GM12875 (cell line): ENCODE measurements around the gene SORT1.

Experiments
- H3K4me3 ChIP-seq: one replicate; pipeline ENCODE4 v1.5.1; 2011; ENCODE audit warnings: low read depth, low read length, control low read depth
- CTCF ChIP-seq: IDR thresholded peaks from 2 replicates; pipeline ENCODE4 v1.5.1; 2011; ENCODE audit warnings: low read depth, mild to moderate bottlenecking, control low read depth, inconsistent platforms, low read length, moderate library complexity, borderline replicate concordance; ENCODE audit not compliant: insufficient read depth

The SORT1 gene

GRCh38 chr1:109272831-109273547, 124.7 kb downstream of the SORT1 start:
- TF ChIP-seq CTCF: no peak
- H3K4me3 ChIP-seq: no peak overlapping the region

GRCh38 chr1:109272021-109272799, 125.5 kb downstream of the SORT1 start:
- H3K4me3 ChIP-seq: no peak overlapping the region
- no peak for TF ChIP-seq CTCF

- no peak overlapping the region for H3K4me3 ChIP-seq
- no peak for TF ChIP-seq CTCF
These were observed 126.3 kb downstream of the SORT1 start for GRCh38 chr1:109271458-109271857.

GRCh38 chr1:109270623-109271317, 126.9 kb downstream of the SORT1 start:
- TF ChIP-seq CTCF: no peak

GRCh38 chr1:109269981-109270622, 127.6 kb downstream of the SORT1 start:
- H3K4me3 ChIP-seq: no peak overlapping the region
- TF ChIP-seq CTCF: no peak

More at GRCh38 chr1:109270623-109271317, 126.9 kb downstream of the SORT1 start:
- H3K4me3 ChIP-seq: no peak overlapping the region

GRCh38 chr1:109269212-109269980, 128.3 kb downstream of the SORT1 start:
- no peak for TF ChIP-seq CTCF
- no peak overlapping the region for H3K4me3 ChIP-seq
